Testis (tissue), 2 donors: ENCODE measurements around the gene FBXL20.

Experiments used
- CTCF ChIP-seq, 3 experiments: fragments of 450-650 bp in 2 of 3; fragments of 200-600 bp in 1 of 3; sonication (generic) in 1 of 3; IDR thresholded peaks; one replicate each; pipeline ENCODE4 v1.5.1; 2016 to 2019; ENCODE audit warnings: antibody characterized with exemption in 3 of 3, mild to moderate bottlenecking in 2 of 3, moderate library complexity in 1 of 3
- POLR2A ChIP-seq: fragments of 450-650 bp; IDR thresholded peaks from one replicate; pipeline ENCODE4 v1.6.1; 2017; ENCODE audit warnings: antibody characterized with exemption, mild to moderate bottlenecking, moderate library complexity

- TF ChIP-seq CTCF (IDR thresholded peaks at IDR 0.05) (no peak), POLR2A (no peak)
These were observed 175.3 kb downstream of the FBXL20 start for GRCh38 chr17:39225959-39226683.
